AG04450 (cell line): ENCODE results near the gene C1QL3. TPM values are rescaled to one million over a fixed set of nuclear protein-coding genes. Genes with fewer than 3 reads are reported as not detected.
A peak's percentile ranks its signal among the peaks of the same experiment; 100 is the strongest.

Experiments used
- CTCF ChIA-PET: fragments of 300-600, 350-600 bp; formaldehyde crosslinking; extraction: SDS; loops from one replicate; lab custom pipeline; 2022; ENCODE audit warnings: antibody characterized with exemption, inconsistent platforms; lab: Charles Lee
- POLR2A ChIA-PET: fragments of 350-600 bp; formaldehyde crosslinking; extraction: SDS; loops from one replicate; lab custom pipeline; 2021; ENCODE audit warnings: antibody characterized with exemption, inconsistent platforms; lab: Yijun Ruan, JAX
- DNase-seq: peaks from one replicate; pipeline ENCODE4 v3.0.0-alpha.2; 2011; ENCODE audit warnings: low read depth, low spot score
- H3K27ac ChIP-seq: one replicate; pipeline ENCODE4 v1.5.1; 2012; ENCODE audit warnings: low read depth, low read length, control low read depth
- H3K27me3 ChIP-seq: one replicate; pipeline ENCODE4 v1.6.0; 2012; ENCODE audit warnings: low read length; ENCODE audit not compliant: control insufficient read depth, insufficient read depth
- H3K4me3 ChIP-seq: 2 replicates; pipeline ENCODE4 v1.5.1; 2011; ENCODE audit warnings: mild to moderate bottlenecking, low read depth, low read length, control low read depth
- H3K9me3 ChIP-seq: 2 replicates; pipeline ENCODE4 v1.5.1; 2012; ENCODE audit warnings: low read length; ENCODE audit not compliant: control insufficient read depth, insufficient read depth
- polyA minus RNA-seq: library from RNA; depleted of rRNA, polyadenylated mRNA; stranded (reverse); fragments of >200 nt; gene quantifications from 2 replicates; pipeline ENCODE4 v1.2.3, GENCODE V29; 2011; rRNA and poly(A)+ RNA removed
- polyA plus RNA-seq: library from polyadenylated mRNA; depleted of rRNA; stranded (reverse); fragments of >200 nt; gene quantifications from 2 replicates; pipeline ENCODE4 v1.2.3, GENCODE V29; 2011; rRNA removed
- TF ChIP-seq, protein P1 (sequence below): IDR thresholded peaks from 2 replicates; pipeline ENCODE4 v1.5.1; 2011; ENCODE audit warnings: low read depth, low read length, control low read depth, inconsistent platforms

C1QL3 gene
- polyA plus RNA-seq (not detected in 2 replicates), polyA minus RNA-seq (not detected in 2 replicates)

DNA sequence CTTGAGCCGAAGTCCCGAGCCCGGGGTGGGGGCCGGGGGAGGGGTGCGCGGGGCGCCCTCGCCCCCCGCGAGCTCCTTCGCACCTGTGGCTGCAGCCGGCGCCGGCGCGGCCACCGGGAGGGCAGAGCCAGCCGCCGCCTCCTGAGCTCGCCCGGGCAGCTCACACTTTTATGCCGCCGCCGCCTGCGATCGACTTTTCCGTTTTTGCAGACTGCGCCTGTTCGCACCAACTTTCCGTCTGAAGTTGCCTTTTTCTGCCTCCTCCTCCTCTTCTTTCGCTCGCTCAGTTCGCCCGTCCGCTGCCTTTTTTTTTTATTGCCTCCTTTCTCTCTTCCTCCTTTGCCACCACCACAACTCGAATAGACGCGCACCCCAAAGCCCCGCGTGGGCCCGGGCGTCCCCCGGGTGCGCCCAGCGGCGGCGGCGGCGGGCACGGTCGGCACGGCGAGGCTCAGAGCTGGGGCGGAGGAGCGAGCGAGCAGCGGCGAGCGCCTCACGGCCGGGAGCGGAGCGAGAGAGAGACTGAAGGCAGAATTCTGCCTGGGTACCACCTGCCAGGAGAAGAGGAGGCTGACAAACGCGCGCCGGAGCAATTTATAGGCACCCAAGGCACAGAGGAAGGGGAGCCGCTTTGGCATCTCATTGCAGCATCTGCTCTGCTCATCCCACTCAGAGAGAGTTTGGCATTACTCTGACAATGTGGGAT is at the start of gene C1QL3:
TSS of gene C1QL3 (minus strand) at position 569 of the 706 bp plus-strand sequence. CDS start 814 bp downstream, outside the sequence.
- TF ChIP-seq, protein P1, sequence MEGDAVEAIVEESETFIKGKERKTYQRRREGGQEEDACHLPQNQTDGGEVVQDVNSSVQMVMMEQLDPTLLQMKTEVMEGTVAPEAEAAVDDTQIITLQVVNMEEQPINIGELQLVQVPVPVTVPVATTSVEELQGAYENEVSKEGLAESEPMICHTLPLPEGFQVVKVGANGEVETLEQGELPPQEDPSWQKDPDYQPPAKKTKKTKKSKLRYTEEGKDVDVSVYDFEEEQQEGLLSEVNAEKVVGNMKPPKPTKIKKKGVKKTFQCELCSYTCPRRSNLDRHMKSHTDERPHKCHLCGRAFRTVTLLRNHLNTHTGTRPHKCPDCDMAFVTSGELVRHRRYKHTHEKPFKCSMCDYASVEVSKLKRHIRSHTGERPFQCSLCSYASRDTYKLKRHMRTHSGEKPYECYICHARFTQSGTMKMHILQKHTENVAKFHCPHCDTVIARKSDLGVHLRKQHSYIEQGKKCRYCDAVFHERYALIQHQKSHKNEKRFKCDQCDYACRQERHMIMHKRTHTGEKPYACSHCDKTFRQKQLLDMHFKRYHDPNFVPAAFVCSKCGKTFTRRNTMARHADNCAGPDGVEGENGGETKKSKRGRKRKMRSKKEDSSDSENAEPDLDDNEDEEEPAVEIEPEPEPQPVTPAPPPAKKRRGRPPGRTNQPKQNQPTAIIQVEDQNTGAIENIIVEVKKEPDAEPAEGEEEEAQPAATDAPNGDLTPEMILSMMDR, result no peak
- peak within 1 kb of the TSS; percentile 51 for H3K4me3 ChIP-seq
- H3K27me3 ChIP-seq, result peaks cover 41% of the 10 kb centered on the region
- no peak for DNase-seq
- no peaks in the 10 kb centered on the region; the same call in 1 of the 2 replicates for H3K9me3 ChIP-seq
- ChIA-PET POLR2A (no interaction called here), CTCF (interaction anchor here (0.6 to 1.0 kb wide), 3 partner anchors 204 to 1264 kb away, joined by 3 to 4 read pairs (median 3); no protein-coding TSS in a partner anchor)
- H3K27ac ChIP-seq, result no peak within 1 kb of the TSS

DNA sequence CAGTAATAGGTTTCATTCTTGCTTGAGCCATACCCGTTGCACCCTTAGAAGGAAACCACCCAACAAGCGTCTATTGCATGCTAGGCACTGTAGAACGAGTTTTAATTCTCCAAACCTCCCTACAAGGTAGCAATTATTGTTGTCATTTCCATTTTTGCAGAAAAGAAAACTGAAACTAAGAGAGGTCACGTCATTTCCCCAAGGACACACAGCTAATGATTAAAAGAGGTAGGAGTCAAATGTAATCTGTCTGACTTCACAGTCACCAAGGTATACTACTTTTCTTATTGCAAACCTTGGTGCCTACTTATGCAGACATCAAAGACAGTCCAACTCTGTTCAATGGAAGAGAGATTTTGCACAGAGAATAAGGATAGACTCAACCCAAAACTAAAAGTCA is 49.1 kb upstream of the C1QL3 start:
- no peak for DNase-seq
- Histone ChIP-seq H3K9me3 (no peaks in the 10 kb centered on the region), H3K4me3 (no peak overlapping the region), H3K27ac (no peak overlapping the region), H3K27me3 (no peaks in the 10 kb centered on the region)
- TF ChIP-seq, protein P1, result no peak
- POLR2A ChIA-PET, result no interaction called here
- CTCF ChIA-PET, result no interaction called here

DNA sequence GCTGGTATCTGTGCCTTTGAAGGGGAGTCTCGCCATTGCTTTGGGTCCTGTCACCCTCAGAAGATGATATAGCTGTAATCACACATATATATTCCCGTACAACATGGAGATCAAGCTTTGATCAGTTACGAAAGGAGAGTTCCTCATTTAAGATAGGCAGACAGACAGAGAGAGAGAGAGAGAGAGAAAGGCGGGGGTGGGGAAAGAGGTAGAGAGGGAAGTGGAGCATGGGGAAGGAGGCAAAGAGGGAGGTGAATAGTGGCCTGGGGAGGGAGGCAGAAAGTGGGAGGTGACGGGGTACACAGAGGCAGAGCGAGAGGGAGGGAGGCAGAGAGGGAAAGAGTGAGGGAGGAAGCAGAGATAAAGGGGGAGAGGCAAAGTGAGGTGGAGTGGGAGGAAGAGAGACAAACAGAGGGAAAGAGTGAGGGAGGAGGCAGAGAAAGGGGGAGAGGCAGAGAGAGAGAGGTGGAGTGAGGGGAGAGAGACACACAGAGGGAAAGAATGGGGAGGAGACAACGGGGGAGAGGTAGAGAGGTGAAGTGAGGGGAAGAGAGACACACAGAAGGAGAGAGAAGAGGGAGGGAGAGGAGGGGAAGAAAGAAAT is 44.6 kb upstream of the C1QL3 start:
- Histone ChIP-seq H3K4me3 (no peak overlapping the region), H3K27me3 (no peaks in the 10 kb centered on the region), H3K9me3 (no peaks in the 10 kb centered on the region), H3K27ac (no peak overlapping the region)
- ChIA-PET POLR2A (no interaction called here), CTCF (interaction anchor here (0.6 kb wide), 1 partner anchor 525 kb away, joined by 8 read pairs; no protein-coding TSS in a partner anchor)
- TF ChIP-seq, protein P1, result no peak
- no peak for DNase-seq

DNA sequence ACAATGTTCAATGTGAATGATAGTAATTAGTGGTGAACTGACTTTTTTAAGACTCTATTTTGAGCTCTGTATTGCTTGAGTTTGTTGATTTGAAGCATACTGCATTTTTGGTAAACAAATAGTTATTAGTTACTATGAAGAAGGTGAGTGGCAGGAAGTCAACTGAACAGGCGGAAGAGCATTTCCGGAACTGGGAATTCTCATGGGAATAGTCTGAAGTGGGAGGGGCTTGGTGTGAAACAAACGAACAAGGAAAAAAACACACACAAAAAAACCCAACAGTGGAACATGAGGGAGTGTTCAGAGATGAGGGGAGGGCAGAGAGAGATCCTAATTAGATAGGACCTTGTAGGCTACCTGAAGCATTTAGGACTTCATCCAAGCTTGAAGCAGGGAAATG is 43.9 kb upstream of the C1QL3 start:
- POLR2A ChIA-PET, result no interaction called here
- no peaks in the 10 kb centered on the region for H3K9me3 ChIP-seq
- CTCF ChIA-PET, result interaction anchor here (0.6 kb wide), 1 partner anchor 524 kb away, joined by 8 read pairs; no protein-coding TSS in a partner anchor
- DNase-seq, result no peak
- TF ChIP-seq, protein P1, result no peak
- no peak overlapping the region for H3K4me3 ChIP-seq
- H3K27ac ChIP-seq, result no peak overlapping the region
- H3K27me3 ChIP-seq, result no peaks in the 10 kb centered on the region

DNA sequence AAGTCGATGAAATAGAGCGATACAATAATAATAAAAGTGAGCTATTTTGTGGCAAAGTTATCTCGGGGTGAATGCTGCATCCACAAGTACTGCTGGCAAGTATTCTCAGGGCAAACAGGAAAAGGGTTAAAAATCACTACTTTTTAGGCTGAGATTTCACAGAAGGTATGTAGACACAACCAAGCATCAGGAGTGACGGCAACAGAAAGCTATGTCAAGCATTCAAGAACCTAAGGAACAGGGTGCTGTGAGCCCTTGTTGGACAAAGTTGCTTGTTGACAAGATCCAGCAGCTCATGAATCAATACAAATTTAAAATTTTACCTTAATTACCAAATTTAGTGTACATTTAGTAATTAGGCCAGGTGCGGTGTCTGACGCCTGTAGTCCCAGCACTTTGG is 41.2 kb upstream of the C1QL3 start:
- CTCF ChIA-PET, result no interaction called here
- no peak for DNase-seq
- no peak overlapping the region for H3K4me3 ChIP-seq

More for the DNA sequence above, 41.2 kb upstream of the C1QL3 start:
- TF ChIP-seq, protein P1, result no peak
- no peak overlapping the region for H3K27ac ChIP-seq
- no peaks in the 10 kb centered on the region for H3K9me3 ChIP-seq
- POLR2A ChIA-PET, result no interaction called here
- H3K27me3 ChIP-seq, result peaks cover 3% of the 10 kb centered on the region
